GM12878 (cell line): ENCODE data around the gene FAM20A.

Experiments used
- BACH1 ChIP-seq: fragments of 450-650 bp; IDR thresholded peaks from 2 replicates; pipeline ENCODE4 v1.6.1; 2017; ENCODE audit warnings: mild to moderate bottlenecking, borderline replicate concordance
- CHD4 ChIP-seq: fragments of 200-600 bp; sonication (generic); IDR thresholded peaks from 2 replicates; pipeline ENCODE4 v1.6.1; 2016; ENCODE audit warnings: mild to moderate bottlenecking
- FOXM1 ChIP-seq: IDR thresholded peaks from 2 replicates; pipeline ENCODE4 v1.6.1; 2012; ENCODE audit warnings: low read depth, mild to moderate bottlenecking, inconsistent platforms, low read length, moderate library complexity
- HDAC6 ChIP-seq: fragments of 200-600 bp; sonication (generic); IDR thresholded peaks from one replicate; pipeline ENCODE4 v1.8.0; 2017; ENCODE audit warnings: antibody characterized with exemption; ENCODE audit not compliant: unreplicated experiment
- JUNB ChIP-seq: IDR thresholded peaks from 2 replicates; pipeline ENCODE4 v1.6.1; 2016; ENCODE audit warnings: antibody characterized with exemption, mild to moderate bottlenecking
- KAT2A ChIP-seq: conservative IDR thresholded peaks from 2 replicates; pipeline ENCODE4 v1.6.1; 2011; ENCODE audit warnings: low read depth, low read length; ENCODE audit not compliant: control insufficient read depth
- MLLT1 ChIP-seq: fragments of 450-650 bp; IDR thresholded peaks from 2 replicates; pipeline ENCODE4 v1.6.1; 2016; ENCODE audit warnings: mild to moderate bottlenecking
- SIN3A ChIP-seq: IDR thresholded peaks from 2 replicates; pipeline ENCODE4 v1.6.1; 2012; ENCODE audit warnings: low read depth, low read length, improper control_type of control experiment
- SMAD1 ChIP-seq: fragments of 450-650 bp; IDR thresholded peaks from 2 replicates; pipeline ENCODE4 v1.6.1; 2018; ENCODE audit warnings: mild to moderate bottlenecking, low read depth; ENCODE audit not compliant: partially characterized antibody
- SREBF2 ChIP-seq: IDR thresholded peaks from 2 replicates; pipeline ENCODE4 v1.6.1; 2012; ENCODE audit warnings: mild to moderate bottlenecking, low read length
- ZNF384 ChIP-seq: IDR thresholded peaks from 2 replicates; pipeline ENCODE4 v1.6.1; 2012; ENCODE audit warnings: low read depth, mild to moderate bottlenecking, low read length, improper control_type of control experiment, borderline replicate concordance
- TF ChIP-seq, protein P1 (sequence below), 3 experiments: IDR thresholded peaks in 2 of 3; conservative IDR thresholded peaks in 1 of 3; 2 replicates each; pipeline ENCODE4 v1.5.1; 2011; ENCODE audit warnings: low read depth in 3 of 3, low read length in 3 of 3, mild to moderate bottlenecking in 3 of 3, control low read depth in 2 of 3, moderate library complexity in 2 of 3, inconsistent platforms in 1 of 3, mixed read lengths in 1 of 3; ENCODE audit not compliant: control insufficient read depth in 2 of 3, insufficient read depth in 1 of 3; ENCODE audit errors: extremely low read depth in 1 of 3
- TF ChIP-seq, protein P2 (sequence below): fragments of 450-650 bp; formaldehyde crosslinking; IDR thresholded peaks from 2 replicates; pipeline ENCODE4 v1.4.0; 2020; ENCODE audit warnings: mild to moderate bottlenecking, moderate library complexity

DNA sequence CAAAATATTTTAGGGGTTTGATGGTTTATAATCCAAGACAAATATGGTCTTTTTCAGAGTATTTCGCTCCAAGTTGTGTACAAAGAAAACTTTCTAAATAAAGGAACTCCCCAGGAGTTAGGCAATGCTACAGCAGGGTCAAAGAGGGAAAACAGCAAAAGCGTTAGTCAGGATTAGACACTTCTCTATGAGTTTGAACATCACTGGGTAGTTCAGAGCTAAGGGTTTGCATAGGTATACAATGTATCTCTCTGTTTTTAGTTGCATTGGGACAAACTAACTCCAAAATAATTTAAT is 34.8 kb downstream of the FAM20A start:
- TF ChIP-seq, protein P1, sequence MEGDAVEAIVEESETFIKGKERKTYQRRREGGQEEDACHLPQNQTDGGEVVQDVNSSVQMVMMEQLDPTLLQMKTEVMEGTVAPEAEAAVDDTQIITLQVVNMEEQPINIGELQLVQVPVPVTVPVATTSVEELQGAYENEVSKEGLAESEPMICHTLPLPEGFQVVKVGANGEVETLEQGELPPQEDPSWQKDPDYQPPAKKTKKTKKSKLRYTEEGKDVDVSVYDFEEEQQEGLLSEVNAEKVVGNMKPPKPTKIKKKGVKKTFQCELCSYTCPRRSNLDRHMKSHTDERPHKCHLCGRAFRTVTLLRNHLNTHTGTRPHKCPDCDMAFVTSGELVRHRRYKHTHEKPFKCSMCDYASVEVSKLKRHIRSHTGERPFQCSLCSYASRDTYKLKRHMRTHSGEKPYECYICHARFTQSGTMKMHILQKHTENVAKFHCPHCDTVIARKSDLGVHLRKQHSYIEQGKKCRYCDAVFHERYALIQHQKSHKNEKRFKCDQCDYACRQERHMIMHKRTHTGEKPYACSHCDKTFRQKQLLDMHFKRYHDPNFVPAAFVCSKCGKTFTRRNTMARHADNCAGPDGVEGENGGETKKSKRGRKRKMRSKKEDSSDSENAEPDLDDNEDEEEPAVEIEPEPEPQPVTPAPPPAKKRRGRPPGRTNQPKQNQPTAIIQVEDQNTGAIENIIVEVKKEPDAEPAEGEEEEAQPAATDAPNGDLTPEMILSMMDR (IDR thresholded peaks at IDR 0.05 in 2 of 3, conservative IDR thresholded peaks at IDR 0.05 in 1 of 3; ENCODE audit: control insufficient read depth in 2 of 3, extremely low read depth in 1 of 3, insufficient read depth in 1 of 3, low read depth in 3 of 3, low read length in 3 of 3): no peak
- no peak for TF ChIP-seq JUNB
- no peak for TF ChIP-seq CHD4
- TF ChIP-seq, protein P2, sequence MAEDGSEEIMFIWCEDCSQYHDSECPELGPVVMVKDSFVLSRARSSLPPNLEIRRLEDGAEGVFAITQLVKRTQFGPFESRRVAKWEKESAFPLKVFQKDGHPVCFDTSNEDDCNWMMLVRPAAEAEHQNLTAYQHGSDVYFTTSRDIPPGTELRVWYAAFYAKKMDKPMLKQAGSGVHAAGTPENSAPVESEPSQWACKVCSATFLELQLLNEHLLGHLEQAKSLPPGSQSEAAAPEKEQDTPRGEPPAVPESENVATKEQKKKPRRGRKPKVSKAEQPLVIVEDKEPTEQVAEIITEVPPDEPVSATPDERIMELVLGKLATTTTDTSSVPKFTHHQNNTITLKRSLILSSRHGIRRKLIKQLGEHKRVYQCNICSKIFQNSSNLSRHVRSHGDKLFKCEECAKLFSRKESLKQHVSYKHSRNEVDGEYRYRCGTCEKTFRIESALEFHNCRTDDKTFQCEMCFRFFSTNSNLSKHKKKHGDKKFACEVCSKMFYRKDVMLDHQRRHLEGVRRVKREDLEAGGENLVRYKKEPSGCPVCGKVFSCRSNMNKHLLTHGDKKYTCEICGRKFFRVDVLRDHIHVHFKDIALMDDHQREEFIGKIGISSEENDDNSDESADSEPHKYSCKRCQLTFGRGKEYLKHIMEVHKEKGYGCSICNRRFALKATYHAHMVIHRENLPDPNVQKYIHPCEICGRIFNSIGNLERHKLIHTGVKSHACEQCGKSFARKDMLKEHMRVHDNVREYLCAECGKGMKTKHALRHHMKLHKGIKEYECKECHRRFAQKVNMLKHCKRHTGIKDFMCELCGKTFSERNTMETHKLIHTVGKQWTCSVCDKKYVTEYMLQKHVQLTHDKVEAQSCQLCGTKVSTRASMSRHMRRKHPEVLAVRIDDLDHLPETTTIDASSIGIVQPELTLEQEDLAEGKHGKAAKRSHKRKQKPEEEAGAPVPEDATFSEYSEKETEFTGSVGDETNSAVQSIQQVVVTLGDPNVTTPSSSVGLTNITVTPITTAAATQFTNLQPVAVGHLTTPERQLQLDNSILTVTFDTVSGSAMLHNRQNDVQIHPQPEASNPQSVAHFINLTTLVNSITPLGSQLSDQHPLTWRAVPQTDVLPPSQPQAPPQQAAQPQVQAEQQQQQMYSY (CRISPR knock-in tag): no peak
- TF ChIP-seq KAT2A: no peak
- TF ChIP-seq BACH1: no peak
- no peak for TF ChIP-seq FOXM1
- TF ChIP-seq SMAD1: no peak
- TF ChIP-seq SREBF2: no peak
- no peak for TF ChIP-seq ZNF384
- no peak for TF ChIP-seq MLLT1
- TF ChIP-seq HDAC6: no peak
- no peak for TF ChIP-seq SIN3A
